A172 (cell line): Measurements from ENCODE around the gene GABARAPL2. TPM values are rescaled to one million over a fixed set of nuclear protein-coding genes. Genes with fewer than 3 reads are reported as not detected.

Experiments
- total RNA-seq: library from RNA; depleted of rRNA; stranded (reverse); fragments of >200 nt; shearing (Covaris generic); gene quantifications from 2 replicates; pipeline ENCODE4 v1.2.3, GENCODE V29; 2014; rRNA removed

Gene GABARAPL2
- total RNA-seq, 1 experiment from 2014 or later, result 115 TPM

Other genes with a start within 250 kb of the GABARAPL2 start
- 45.0 and 54.0 TPM in 2 replicates for gene CFDP1, start 132.9 kb upstream of the GABARAPL2 start, total RNA-seq
- gene TMEM170A, start 101.7 kb upstream of the GABARAPL2 start, total RNA-seq, result 9.7 and 19.9 TPM in 2 replicates
- gene CHST6, start 70.9 kb upstream of the GABARAPL2 start, total RNA-seq, result not detected in 2 replicates
- not detected in 2 replicates for gene CHST5, start 30.3 kb upstream of the GABARAPL2 start, total RNA-seq
- 13.7 and 16.8 TPM in 2 replicates for gene TMEM231, start 10.1 kb upstream of the GABARAPL2 start, total RNA-seq
- 95.5 and 117 TPM in 2 replicates for gene ADAT1, start 56.9 kb downstream of the GABARAPL2 start, total RNA-seq
- gene KARS1, start 81.3 kb downstream of the GABARAPL2 start, total RNA-seq, result 245 and 250 TPM in 2 replicates
- 74.8 and 81.3 TPM in 2 replicates for gene TERF2IP, start 81.4 kb downstream of the GABARAPL2 start, total RNA-seq
- gene CPHXL2, start 110.6 kb downstream of the GABARAPL2 start, total RNA-seq, result not detected in 2 replicates
- gene DUXB, start 135.1 kb downstream of the GABARAPL2 start, total RNA-seq, result not detected in 2 replicates
- gene CPHXL, start 160.1 kb downstream of the GABARAPL2 start, total RNA-seq, result not detected in 2 replicates